GM18505 (cell line): ENCODE data around the gene ADAM22.

Experiments
- ATAC-seq: cut with Tn5 transposase; IDR thresholded peaks from one replicate; pipeline ENCODE4 v1.9.1; 2021; ENCODE audit not compliant: unreplicated experiment
- POLR2A ChIP-seq: IDR thresholded peaks from 4 replicates; pipeline ENCODE4 v1.6.1; 2011; ENCODE audit warnings: borderline replicate concordance; ENCODE audit not compliant: insufficient read depth, insufficient read length; ENCODE audit errors: extremely low read depth

The ADAM22 gene

DNA sequence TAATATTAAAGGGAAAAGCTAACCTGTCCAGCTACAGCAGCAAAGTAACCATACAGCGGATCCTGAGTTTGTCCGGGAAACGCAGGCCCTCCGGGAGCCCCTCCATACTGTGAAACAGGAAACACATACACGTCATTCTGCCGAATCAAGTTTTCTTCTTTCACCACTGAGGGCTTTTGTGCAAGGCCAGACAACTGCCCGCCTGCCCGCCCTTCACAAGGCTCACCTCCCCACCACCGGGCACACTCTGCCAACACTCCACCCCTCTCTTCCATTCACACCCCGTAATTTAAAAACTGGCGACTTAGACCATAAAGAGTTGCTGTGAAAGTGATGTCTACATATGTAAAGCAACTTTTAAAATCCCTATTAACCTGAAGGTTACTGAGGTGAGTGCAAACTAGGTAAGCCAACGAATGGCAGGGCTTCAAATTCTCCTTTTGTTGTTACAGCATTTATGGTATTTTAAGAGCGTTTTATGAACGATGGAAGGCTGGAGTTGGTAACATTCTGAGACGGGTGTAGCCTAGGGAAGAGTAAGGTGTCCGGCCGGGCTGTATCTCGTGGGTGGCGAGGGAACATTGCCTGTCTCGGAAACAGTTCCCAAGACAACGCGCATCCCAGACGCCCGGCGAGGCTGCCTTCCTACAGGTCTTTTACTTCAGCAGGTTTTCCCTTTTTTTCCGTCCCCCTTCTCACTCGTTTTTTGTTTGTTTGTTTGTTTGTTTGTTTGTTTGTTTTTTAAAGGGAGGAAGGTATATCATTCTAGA lies 285.0 kb downstream of the ADAM22 start:
- TF ChIP-seq POLR2A: peak; percentile 57
- peak; percentile 25 for ATAC-seq

DNA sequence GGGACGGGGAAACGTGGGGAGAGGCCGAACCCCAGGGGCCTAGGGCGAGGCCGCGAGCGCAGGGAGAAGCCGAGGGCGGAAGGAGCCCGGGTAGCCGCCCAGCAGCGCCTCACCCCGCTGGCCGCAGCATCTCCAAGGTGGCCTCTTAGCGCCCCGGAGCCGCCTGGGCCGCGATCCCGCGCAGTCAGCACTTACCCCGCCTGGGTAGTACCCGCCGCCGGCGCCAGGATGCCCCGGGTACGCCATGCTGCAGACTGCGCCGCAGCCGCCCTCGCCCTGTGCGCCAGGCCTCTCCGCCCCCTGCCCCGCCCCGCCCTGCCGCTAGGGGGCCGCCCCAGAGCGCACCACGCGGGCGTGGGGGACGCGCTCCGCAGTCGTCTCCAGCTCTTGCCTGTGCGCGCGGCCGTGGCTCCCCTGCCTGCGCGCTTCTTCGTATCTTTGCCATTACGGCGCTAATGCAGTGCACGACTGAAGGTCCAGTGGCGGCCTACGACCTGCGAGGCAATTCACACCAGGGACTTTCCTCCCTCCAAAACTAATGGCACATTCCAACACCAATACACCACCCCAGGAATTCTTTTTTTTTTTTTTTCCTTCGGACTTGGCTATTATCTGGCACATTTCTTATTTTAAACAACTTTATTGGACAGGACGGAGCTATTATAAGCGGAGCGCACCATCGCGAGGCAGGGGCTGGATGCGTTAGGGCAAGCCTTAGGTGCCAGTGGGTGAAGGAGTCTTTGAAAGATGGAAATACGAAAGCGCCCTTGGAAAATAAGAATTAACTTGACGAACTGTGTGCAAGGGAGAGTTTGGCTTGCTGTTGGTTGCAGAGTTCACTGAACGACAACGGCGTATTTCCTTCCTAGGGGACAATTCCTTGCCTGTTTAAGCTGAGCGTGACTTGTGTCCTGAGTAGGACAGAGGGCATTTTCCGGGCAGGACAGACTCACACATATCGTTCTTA lies 286.0 kb downstream of the ADAM22 start, which contains the start of gene SRI:
TSS of gene SRI (minus strand) at position 258 of the 967 bp plus-strand sequence. CDS start at position 246, 12 bp downstream.
- TF ChIP-seq POLR2A: peak; percentile 85
- peak; percentile 77 for ATAC-seq

DNA sequence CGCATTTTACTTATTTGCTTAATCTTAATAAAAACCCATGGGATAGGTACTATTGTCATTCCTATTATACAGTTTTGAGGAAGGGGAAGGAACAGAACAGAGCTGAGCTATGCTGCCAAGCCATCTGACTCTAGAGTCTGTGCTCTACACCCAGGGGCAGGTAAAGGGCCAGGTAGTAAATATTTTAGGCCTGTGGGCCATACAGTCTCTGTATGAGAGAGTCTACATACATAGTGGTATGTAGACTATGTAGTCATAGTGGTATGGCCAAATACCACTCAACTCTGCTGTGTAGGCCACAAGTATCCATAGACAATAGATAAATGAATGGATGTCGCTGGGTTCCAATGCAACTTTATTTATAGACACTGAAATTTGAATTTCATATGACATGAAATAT lies 289.2 kb downstream of the ADAM22 start:
- no peak for TF ChIP-seq POLR2A
- no peak for ATAC-seq

DNA sequence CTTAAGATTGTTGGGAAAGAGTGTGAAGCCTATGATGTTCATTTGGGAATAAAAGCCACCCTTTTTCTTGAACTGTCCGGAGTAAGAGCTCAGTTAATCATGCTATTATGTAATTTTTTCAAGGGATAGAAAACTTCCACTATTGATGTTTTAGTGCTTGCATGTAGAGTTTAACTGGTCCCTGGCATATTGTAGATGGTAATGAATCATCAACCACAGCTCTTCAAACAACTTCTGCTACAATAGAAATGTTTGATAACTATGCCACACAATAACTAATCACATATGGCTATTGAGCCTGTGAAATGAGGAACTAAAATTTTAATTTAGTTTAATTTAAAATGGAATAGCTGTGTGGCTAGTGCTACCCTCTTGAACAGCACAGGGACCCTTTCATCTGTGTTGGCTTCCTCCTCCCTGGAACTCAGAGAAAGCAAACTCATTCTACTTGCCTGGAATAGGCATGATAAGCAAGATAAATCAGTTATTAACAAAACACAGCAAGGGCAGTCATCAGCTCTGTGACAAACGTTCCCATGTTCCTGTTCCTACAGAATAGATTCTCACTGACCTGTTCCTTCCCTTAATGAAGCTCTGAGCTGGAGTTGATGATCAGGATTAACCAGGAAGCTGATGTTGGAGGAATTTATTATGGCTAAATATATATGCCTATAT lies 290.7 kb downstream of the ADAM22 start:
- ATAC-seq: no peak

DNA sequence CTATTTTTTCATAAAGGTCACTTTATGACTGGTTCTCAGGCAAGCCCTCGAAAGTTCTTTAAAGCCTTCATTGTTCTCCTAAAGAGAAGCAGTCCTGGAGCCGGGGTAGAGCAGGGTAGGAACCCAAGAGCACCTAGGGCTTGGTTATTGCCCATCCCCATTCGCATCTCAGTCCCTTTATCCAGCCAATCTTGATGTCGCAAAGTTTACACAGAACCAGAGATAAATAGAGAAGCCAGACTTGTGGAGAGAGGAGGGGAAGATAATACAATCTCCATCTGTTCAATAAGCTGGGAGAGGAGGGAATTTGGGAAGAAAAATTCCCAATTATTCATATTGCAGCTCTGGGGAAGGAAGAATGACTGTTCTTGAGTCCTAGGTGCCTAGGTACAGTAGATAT lies 292.1 kb downstream of the ADAM22 start:
- ATAC-seq: no peak
- TF ChIP-seq POLR2A: no peak

More for the DNA sequence above, 290.7 kb downstream of the ADAM22 start:
- no peak for TF ChIP-seq POLR2A

DNA sequence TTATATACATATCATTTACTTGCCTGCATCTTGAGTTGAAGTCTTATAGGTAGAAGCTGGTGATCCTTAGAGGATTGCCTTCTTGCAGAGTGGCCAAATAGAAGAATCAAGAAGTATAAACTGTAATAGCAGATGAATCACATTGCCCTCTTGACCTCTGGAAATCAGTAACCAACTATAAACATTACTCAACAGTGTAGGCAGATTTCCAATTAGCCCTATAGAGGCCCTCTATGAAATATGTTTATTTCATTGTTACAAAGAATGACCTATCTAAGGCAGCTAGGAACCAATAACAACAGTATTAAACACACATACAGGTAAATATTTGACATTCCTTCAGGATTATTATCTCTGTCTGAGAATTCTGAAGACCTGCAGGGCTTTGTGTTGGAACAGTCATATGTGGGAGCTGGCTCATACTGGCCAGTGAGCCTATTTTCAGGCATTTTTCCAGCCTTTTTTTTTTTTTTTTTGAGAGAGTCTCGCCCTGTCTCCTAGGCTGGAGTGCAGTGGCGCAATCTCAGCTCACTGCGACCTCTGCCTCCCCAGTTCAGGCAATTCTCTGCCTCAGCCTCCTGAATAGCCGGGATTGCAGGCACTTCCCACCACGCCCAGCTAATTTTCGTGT lies 292.9 kb downstream of the ADAM22 start:
- TF ChIP-seq POLR2A: no peak
- ATAC-seq: no peak

DNA sequence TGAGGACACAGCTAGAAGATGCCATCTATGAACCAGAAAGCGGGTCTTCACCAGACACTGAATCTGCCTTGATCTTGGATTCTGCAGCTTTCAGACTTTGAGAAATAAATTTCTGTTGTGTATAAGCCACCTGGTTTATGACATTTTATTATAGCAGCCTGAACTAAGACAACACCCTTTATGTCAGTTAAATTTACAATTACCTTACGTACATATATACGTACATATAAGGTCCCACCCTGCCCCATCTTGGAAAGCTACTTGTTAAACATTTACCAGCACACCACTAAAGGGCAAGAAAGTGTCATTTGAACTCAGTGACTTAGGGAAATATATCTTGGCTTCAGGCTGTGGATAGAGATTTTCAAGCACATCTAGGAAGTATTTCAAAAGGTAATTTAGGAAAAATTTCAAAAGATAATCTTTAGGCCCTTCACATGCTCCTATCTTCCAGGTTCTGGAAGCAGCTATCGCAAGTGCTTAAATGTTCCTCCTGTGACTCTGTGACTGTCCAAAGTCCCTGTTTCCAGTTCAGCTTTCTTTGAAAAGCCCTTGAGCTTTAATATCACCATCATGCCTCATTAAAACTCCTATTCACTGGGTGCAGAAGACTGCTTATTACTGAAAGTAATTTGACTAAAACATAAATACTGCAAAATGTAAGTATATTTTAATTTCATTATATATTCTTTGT lies 295.4 kb downstream of the ADAM22 start:
- no peak for TF ChIP-seq POLR2A
- no peak for ATAC-seq

DNA sequence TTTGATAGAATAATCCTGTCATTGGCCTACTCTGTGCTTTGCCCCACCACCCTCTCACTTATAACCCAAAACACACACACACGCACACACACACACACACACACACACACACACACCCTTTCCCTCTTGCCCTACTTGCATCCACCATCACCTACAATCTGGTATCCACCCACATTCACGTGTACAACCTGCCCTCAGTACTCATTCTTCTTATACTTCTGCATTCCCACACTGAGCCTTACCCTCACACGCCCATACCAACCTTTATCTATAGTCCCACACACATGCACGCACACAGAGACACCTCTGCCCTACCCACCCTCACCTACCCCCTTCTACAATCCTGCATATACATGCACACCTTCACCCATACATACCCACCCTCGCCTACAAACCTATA lies 296.6 kb downstream of the ADAM22 start:
- no peak for TF ChIP-seq POLR2A
- no peak for ATAC-seq

DNA sequence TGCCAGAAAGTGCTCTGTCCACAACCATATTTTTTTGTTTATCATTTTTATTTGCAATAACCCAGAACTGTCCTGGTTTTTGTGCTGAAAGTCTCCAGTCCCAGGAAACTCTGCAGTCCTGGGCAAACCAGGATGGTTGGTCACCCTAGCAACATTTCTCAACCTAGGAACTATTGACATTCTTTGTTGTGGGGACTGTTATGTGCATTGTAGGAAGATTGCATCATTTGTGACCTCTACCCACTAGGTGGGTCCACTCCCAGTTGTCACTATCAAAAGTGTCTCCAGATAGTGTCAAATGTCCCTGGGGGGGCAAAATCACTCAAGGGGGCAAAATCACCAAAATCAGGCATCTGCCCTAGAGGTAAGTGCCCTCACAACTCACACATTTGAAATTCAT lies 299.8 kb downstream of the ADAM22 start:
- ATAC-seq: no peak
- no peak for TF ChIP-seq POLR2A

DNA sequence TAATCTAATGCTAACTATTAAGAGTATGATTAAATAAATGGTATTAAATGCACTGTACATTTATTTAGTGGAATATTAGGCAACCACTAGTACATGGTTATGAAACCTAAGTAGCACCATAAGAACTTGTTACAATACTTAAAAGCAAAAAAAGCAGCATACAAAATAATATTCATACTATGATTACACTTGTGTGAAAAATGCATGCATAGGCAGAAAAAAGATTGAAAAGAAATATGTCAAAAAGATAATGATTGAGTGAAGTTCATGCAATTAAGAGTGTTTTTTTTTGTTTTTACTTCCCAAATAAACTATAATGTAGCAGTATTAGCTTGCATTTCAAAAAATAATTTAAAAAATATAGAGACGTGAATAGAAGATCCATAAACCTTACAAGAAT lies 305.8 kb downstream of the ADAM22 start:
- ATAC-seq: no peak
- no peak for TF ChIP-seq POLR2A

DNA sequence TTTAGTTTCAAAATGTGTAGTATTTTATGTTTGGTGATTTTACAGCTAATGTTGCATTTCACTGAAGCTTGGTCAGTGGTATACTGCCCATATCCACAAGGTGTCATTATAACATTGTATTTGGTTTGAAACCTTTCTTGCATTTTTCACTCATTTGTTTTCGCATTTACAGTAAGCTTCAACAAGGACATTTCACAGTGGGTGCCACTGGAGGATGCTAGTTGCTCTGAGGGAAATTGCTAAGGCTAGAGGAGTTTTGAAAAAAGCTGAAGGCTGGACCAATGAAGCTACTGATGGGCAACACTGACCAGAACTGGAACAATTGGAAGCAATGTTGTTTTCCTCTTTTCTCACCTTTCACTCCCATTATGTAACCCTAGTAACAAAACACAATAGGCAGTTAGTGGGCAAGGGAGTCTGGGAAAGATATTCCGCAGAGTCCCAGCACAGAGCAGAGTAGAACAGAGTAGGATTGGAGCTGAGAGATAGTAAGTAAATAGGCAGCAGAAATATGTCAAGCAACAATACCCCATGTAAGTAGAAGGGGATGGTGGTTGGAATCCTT lies 309.4 kb downstream of the ADAM22 start:
- ATAC-seq: peak; percentile 72
- TF ChIP-seq POLR2A: no peak

DNA sequence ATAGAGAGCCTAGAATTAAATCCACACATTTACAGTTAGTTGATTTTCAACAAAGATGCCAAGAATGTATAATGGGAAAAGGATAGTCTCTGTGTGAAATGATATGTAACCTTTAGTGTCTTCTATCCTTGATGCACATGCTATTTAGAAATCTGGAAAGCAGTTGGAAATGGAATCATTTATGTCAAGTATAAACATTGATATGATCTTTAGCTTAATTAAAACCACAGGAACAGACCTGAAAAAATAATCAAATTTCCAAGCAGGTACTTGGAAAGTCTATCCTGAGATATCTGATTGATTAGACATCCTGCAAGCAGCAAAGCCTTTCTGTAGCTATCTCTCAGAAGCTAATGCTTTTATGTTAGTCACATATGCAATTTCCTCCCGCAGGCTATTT lies 310.2 kb downstream of the ADAM22 start:
- no peak for ATAC-seq
- no peak for TF ChIP-seq POLR2A
